HG03196 (cell line): ENCODE measurements around the gene EYA4.

Experiments
- ATAC-seq: cut with Tn5 transposase; IDR thresholded peaks from one replicate; pipeline ENCODE4 v1.9.1; 2021; ENCODE audit not compliant: unreplicated experiment

EYA4 gene

GRCh38 chr6:133504158-133504557 lies 263.0 kb downstream of the EYA4 start:
- no peak for ATAC-seq

GRCh38 chr6:133504761-133505160 lies 263.6 kb downstream of the EYA4 start:
- no peak for ATAC-seq

- ATAC-seq: no peak
Measured at GRCh38 chr6:133505681-133506080, 264.5 kb downstream of the EYA4 start.

GRCh38 chr6:133512410-133513016 lies 271.4 kb downstream of the EYA4 start:
- peak; percentile 53 for ATAC-seq

- ATAC-seq: no peak
Measured at GRCh38 chr6:133523816-133524215, 282.7 kb downstream of the EYA4 start.

- no peak for ATAC-seq
Measured at GRCh38 chr6:133526436-133526835, 285.3 kb downstream of the EYA4 start.

- no peak for ATAC-seq
Measured at GRCh38 chr6:133528566-133528965, 287.4 kb downstream of the EYA4 start.

GRCh38 chr6:133532908-133533307 lies 291.8 kb downstream of the EYA4 start:
- no peak for ATAC-seq

GRCh38 chr6:133539502-133540259 lies 298.5 kb downstream of the EYA4 start:
- no peak for ATAC-seq

GRCh38 chr6:133540361-133540760 lies 299.2 kb downstream of the EYA4 start:
- no peak for ATAC-seq

- ATAC-seq: no peak
Measured at GRCh38 chr6:133541040-133541439, 299.9 kb downstream of the EYA4 start.

GRCh38 chr6:133542056-133542821 lies 301.1 kb downstream of the EYA4 start:
- no peak for ATAC-seq

GRCh38 chr6:133544419-133544818 lies 303.3 kb downstream of the EYA4 start:
- ATAC-seq: no peak

GRCh38 chr6:133546098-133546497 lies 304.9 kb downstream of the EYA4 start:
- ATAC-seq: no peak

- no peak for ATAC-seq
Measured at GRCh38 chr6:133547136-133547535, 306.0 kb downstream of the EYA4 start.

- ATAC-seq: no peak
Measured at GRCh38 chr6:133548423-133549159, 307.4 kb downstream of the EYA4 start.

GRCh38 chr6:133549371-133549801 lies 308.2 kb downstream of the EYA4 start:
- ATAC-seq: no peak

GRCh38 chr6:133550026-133550425 lies 308.9 kb downstream of the EYA4 start:
- no peak for ATAC-seq

GRCh38 chr6:133551436-133551835 lies 310.3 kb downstream of the EYA4 start:
- no peak for ATAC-seq

- ATAC-seq: no peak
Measured at GRCh38 chr6:133551847-133552341, 310.7 kb downstream of the EYA4 start.

- ATAC-seq: no peak
Measured at GRCh38 chr6:133553652-133554051, 312.5 kb downstream of the EYA4 start.
